Esophagus (tissue), 2 donors: ENCODE measurements around the gene APBB2. TPM values are rescaled to one million over a fixed set of nuclear protein-coding genes. Genes with fewer than 3 reads are reported as not detected.

Experiments
- H3K27ac ChIP-seq, 2 donors: one replicate each; pipeline ENCODE4 v1.5.1; 2013; ENCODE audit warnings: low read depth in 2 of 2, mild to moderate bottlenecking in 2 of 2, inconsistent platforms in 1 of 2, low read length in 1 of 2, moderate library complexity in 1 of 2
- H3K27me3 ChIP-seq, 2 donors: one replicate each; pipeline ENCODE4 v1.6.1; 2013; ENCODE audit warnings: low read length in 2 of 2, control low read depth in 1 of 2, mild to moderate bottlenecking in 1 of 2; ENCODE audit not compliant: insufficient read depth in 2 of 2, control insufficient read depth in 1 of 2
- H3K36me3 ChIP-seq, 2 donors: one replicate each; pipeline ENCODE4 v1.6.1; 2013; ENCODE audit warnings: low read length in 1 of 2; ENCODE audit not compliant: control insufficient read depth in 2 of 2, insufficient read depth in 2 of 2
- H3K4me1 ChIP-seq, 2 donors: one replicate each; pipeline ENCODE4 v1.6.1; 2013; ENCODE audit warnings: low read length in 1 of 2; ENCODE audit not compliant: control insufficient read depth in 2 of 2, insufficient read depth in 2 of 2
- H3K4me3 ChIP-seq, 2 donors: one replicate each; pipeline ENCODE4 v1.5.1; 2013; ENCODE audit warnings: low read length in 2 of 2, mild to moderate bottlenecking in 2 of 2, low read depth in 1 of 2, moderate library complexity in 1 of 2
- H3K9me3 ChIP-seq, 2 donors: one replicate each; pipeline ENCODE4 v1.6.1; 2013; ENCODE audit warnings: mild to moderate bottlenecking in 2 of 2, low read depth in 1 of 2, low read length in 1 of 2, moderate library complexity in 1 of 2; ENCODE audit not compliant: control insufficient read depth in 2 of 2, insufficient read depth in 1 of 2
- WGBS, 2 donors: extraction: QIAGEN DNeasy Blood & Tissue Kit; methylation state at CpG; one replicate each; pipeline ENCODE4 v1.1.7; 2013; 5-methylcytosine and 5-hydroxymethylcytosine counted together
- polyA plus RNA-seq, 2 donors: library from polyadenylated mRNA; stranded (reverse); fragments of 200-250 nt; gene quantifications; one replicate each; pipeline ENCODE4 v1.2.3, GENCODE V29; 2013
- donor health status: healthy with polysubstance abuse.
- donor health status: Bipolar disorder and iron deficiency.

APBB2 gene
- polyA plus RNA-seq, 2 donors, result 3.0 to 4.0 TPM

DNA sequence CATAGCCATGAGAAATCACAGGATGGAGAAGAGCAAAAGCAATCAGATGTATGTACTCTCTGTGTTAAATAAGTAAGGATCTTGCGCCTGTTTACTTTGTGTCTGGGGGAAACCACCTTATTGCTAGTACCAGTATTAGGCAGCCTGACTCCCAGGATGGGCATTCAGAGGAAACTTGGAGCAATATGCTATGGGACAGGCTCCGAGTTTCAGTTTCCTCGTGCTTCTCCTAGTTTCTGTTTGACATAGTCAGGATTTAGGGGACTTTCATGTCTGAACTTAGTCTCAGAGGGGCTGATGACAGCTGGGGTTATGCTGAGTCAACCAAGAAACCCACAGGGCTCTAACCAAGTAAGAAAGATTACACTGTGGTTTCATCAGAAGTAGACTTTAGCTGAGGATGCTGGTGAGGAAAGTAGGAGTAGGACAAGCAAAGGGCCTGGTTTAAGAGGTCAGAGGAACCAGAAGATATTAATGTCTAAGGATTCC is 451.1 kb downstream of the APBB2 start:
- no peak overlapping the region for H3K27ac ChIP-seq
- H3K9me3 ChIP-seq, result no peaks in the 10 kb centered on the region
- H3K4me3 ChIP-seq, result no peak overlapping the region
- H3K4me1 ChIP-seq, result no peaks in the 10 kb centered on the region
- WGBS, 2 donors, result 70 to 73% methylated on average over 3 of the region's 3 CpGs
- H3K27me3 ChIP-seq, result no peaks in the 10 kb centered on the region
- no peaks in the 10 kb centered on the region for H3K36me3 ChIP-seq

Other genes starting within 250 kb of the APBB2 start
- 1 to 10 TPM; 1.7 to 2.2 TPM for gene UCHL1, start 42.4 kb upstream of the APBB2 start, polyA plus RNA-seq